Left ventricle myocardium inferior (tissue), 1 donor: Measurements from ENCODE around the gene BAZ1B. TPM values are rescaled to one million over a fixed set of nuclear protein-coding genes. Genes with fewer than 3 reads are reported as not detected.

Experiments used
- DNase-seq: peaks from one replicate; pipeline ENCODE4 v3.0.0-alpha.2; 2020
- H3K27ac ChIP-seq: fragments of 200-600 bp; replicated peaks from 2 replicates; pipeline ENCODE4 v1.8.0; 2021
- H3K27me3 ChIP-seq: fragments of 200-600 bp; 2 replicates; pipeline ENCODE4 v1.8.0; 2021; ENCODE audit warnings: low read depth
- H3K36me3 ChIP-seq: fragments of 200-600 bp; 2 replicates; pipeline ENCODE4 v1.8.0; 2021
- H3K4me1 ChIP-seq: fragments of 200-600 bp; 2 replicates; pipeline ENCODE4 v1.8.0; 2021
- H3K4me3 ChIP-seq: fragments of 200-600 bp; 2 replicates; pipeline ENCODE4 v1.8.0; 2021; ENCODE audit warnings: mild to moderate bottlenecking, moderate library complexity
- H3K9me3 ChIP-seq: fragments of 200-600 bp; replicated peaks from 2 replicates; pipeline ENCODE4 v1.8.0; 2021
- intact Hi-C: fragments of 100-400 bp; cut with micrococcal nuclease; formaldehyde crosslinking; loops from one replicate; pipeline ENCODE4 v1.11.0; 2022
- total RNA-seq: library from RNA; stranded (reverse); fragmentation: NEBNext Ultra II Directional; extraction: Animal tissue kit (Norgen Biotek cat#: 25700); gene quantifications from one replicate; pipeline ENCODE4 v1.2.1, GENCODE V29; 2021
- TF ChIP-seq, protein P1 (sequence below): fragments of 200-600 bp; IDR thresholded peaks from 2 replicates; pipeline ENCODE4 v1.8.0; 2021; ENCODE audit warnings: antibody characterized with exemption, mild to moderate bottlenecking, borderline replicate concordance
- donor health status: DM: no; HTN: yes; CAD: no; lungs with severe emphysema.

BAZ1B gene
- total RNA-seq, 1 donor from 2014 or later, result 38.9 TPM

DNA sequence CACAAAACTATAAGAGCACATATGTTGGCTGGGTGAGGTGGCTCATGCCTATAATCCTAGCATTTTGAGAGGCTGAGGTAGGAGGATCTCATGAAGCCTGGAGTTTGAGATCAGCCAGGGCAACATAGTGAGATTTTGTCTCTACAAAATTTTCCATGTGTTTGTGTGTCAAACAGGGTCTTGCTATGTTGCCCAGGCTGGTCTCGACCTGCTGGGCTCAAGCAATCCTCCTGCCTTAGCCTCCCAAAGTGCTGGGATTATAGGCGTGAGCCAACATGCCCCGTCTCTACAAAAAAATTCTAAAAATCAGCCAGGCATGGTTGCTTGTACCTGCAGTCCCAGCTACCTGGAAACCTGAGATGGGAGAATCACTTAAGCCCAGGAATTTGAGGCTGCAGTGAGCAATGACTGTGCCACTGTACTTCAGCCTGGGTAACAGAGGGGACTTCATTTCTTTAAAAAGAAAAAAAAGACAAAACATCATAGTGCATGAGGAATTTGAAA is 60.3 kb downstream of the BAZ1B start:
- TF ChIP-seq, protein P1, sequence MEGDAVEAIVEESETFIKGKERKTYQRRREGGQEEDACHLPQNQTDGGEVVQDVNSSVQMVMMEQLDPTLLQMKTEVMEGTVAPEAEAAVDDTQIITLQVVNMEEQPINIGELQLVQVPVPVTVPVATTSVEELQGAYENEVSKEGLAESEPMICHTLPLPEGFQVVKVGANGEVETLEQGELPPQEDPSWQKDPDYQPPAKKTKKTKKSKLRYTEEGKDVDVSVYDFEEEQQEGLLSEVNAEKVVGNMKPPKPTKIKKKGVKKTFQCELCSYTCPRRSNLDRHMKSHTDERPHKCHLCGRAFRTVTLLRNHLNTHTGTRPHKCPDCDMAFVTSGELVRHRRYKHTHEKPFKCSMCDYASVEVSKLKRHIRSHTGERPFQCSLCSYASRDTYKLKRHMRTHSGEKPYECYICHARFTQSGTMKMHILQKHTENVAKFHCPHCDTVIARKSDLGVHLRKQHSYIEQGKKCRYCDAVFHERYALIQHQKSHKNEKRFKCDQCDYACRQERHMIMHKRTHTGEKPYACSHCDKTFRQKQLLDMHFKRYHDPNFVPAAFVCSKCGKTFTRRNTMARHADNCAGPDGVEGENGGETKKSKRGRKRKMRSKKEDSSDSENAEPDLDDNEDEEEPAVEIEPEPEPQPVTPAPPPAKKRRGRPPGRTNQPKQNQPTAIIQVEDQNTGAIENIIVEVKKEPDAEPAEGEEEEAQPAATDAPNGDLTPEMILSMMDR, result no peak
- Histone ChIP-seq H3K27ac (no peak overlapping the region), H3K4me1 (no peaks in the 10 kb centered on the region), H3K36me3 (peaks cover 100% of the 10 kb centered on the region), H3K27me3 (no peaks in the 10 kb centered on the region), H3K4me3 (no peak overlapping the region), H3K9me3 (no peaks in the 10 kb centered on the region)
- intact Hi-C loops, result no loop called here
- no peak for DNase-seq

DNA sequence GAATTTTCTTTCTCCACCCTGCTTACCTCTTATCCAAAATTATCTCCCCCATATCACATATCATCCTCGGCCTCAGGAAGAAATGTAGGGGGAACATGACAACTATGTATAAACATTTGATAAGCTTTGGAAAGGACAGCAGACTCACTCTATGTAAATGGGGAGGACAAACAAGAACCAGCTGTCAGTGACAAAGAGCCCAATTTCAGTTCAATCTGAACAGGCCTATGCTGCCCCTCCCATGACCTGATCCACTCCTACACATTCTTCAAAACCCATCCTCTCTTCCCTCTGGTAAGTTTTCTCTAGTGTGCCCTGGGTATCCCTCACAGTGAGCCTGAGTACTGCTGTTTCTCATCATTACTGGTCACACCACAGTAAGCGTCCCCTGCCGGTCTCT is 67.7 kb downstream of the BAZ1B start:
- no peak for DNase-seq
- H3K4me1 ChIP-seq, result peaks cover 3% of the 10 kb centered on the region
- no peaks in the 10 kb centered on the region for H3K27me3 ChIP-seq
- TF ChIP-seq, protein P1, result no peak
- intact Hi-C loops, result no loop called here
- H3K36me3 ChIP-seq, result peaks cover 91% of the 10 kb centered on the region
- no peak overlapping the region for H3K4me3 ChIP-seq
- H3K9me3 ChIP-seq, result no peaks in the 10 kb centered on the region
- no peak overlapping the region for H3K27ac ChIP-seq

DNA sequence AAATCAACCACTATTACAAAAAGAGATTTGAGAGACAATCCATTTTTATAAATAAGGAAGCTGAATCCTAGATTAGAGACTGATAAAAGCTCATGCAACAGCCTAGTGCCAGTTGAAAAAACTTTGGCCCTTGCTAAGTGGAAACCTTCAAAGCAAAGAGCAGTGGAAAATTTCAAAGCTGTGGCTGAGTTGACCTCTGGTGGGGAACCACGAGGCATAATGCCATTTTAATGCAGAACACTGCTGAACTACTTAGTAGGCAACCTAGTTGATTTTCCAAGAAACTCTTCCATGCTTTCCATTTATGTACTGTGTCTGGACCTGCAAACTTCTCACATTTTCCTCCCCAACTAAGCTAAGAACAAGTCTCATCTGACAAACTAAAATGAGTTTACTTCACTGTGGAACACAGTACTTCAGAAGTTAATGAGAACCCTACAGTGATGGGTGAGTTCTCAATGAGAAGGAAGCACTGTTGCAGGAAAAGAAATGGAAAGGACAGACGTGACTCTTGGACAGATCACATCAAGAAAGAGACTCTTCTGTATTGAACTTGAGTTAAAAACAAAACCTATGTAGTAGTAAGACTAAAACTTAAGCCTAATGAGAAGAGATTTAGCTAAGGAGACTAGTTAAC is 69.0 kb downstream of the BAZ1B start:
- Histone ChIP-seq H3K36me3 (peaks cover 91% of the 10 kb centered on the region), H3K27me3 (no peaks in the 10 kb centered on the region), H3K9me3 (no peaks in the 10 kb centered on the region), H3K4me3 (no peak overlapping the region), H3K4me1 (peaks cover 4% of the 10 kb centered on the region), H3K27ac (no peak overlapping the region)
- TF ChIP-seq, protein P1, result no peak
- intact Hi-C loops, result no loop called here
- DNase-seq, result no peak

DNA sequence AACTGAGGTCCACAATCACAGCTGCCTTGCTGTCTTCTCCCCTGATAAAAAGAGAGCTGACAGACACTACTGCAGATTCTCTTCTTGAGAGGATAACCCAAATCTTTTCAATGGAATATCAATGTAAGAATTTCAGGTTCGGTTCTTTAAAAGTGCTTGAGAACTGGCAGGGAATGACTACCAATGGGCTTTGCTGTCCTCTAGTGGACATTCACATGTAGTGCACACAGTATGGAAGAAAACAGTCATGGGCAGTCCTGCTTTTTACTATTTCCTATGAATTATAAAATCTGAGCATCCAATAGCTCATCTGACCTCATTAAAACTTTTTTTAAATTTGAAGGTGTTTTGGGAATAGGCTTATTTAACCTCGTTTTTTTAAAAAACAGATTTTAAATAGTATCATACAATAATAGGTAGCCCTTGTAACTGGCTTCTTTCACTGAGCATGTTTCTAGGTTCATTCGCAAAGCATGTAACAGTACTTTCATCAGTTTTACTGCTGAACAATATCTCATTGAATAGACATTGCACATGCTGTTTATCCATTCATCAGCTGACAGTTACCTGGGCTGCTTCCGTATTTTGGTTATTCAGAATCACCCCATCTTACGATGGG is 70.2 kb downstream of the BAZ1B start:
- H3K36me3 ChIP-seq, result peaks cover 91% of the 10 kb centered on the region
- intact Hi-C loops, result no loop called here
- no peak overlapping the region for H3K27ac ChIP-seq

DNA sequence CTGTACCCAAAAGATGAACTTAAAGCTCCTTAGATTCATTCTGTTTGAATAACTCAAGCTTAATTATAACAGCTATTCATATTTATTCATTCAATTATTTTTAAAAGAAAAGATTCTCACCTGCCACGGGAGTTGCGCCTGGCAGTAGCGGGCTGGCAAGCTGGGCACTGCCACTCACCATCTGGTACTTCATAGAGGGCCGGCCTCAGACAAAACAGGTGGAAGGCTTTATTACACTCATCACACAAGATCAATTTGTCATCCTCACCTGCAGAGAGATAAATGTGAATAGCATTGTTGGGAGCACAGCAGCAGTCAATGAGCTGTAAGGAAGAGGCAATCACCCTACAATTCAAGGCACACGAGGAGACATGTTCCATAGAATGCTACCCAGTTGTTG is 72.7 kb downstream of the BAZ1B start:
- intact Hi-C loops, result no loop called here
- no peak overlapping the region for H3K27ac ChIP-seq
- no peak for DNase-seq

More for the DNA sequence above, 70.2 kb downstream of the BAZ1B start:
- no peak overlapping the region for H3K4me3 ChIP-seq
- no peak for DNase-seq
- peaks cover 6% of the 10 kb centered on the region for H3K4me1 ChIP-seq
- TF ChIP-seq, protein P1, result peak; percentile 99
- H3K27me3 ChIP-seq, result no peaks in the 10 kb centered on the region
- H3K9me3 ChIP-seq, result no peaks in the 10 kb centered on the region

More for the DNA sequence above, 72.7 kb downstream of the BAZ1B start:
- H3K36me3 ChIP-seq, result peaks cover 93% of the 10 kb centered on the region
- TF ChIP-seq, protein P1, result no peak
- no peak overlapping the region for H3K4me3 ChIP-seq
- H3K4me1 ChIP-seq, result peaks cover 11% of the 10 kb centered on the region
- no peaks in the 10 kb centered on the region for H3K27me3 ChIP-seq
- H3K9me3 ChIP-seq, result no peaks in the 10 kb centered on the region
